Esophagus (tissue), 2 donors: Measurements from ENCODE around the gene NRGN. TPM values are rescaled to one million over a fixed set of nuclear protein-coding genes. Genes with fewer than 3 reads are reported as not detected.

ENCODE experiments used
- H3K27ac ChIP-seq, 2 donors: one replicate each; pipeline ENCODE4 v1.5.1; 2013; ENCODE audit warnings: low read depth in 2 of 2, mild to moderate bottlenecking in 2 of 2, inconsistent platforms in 1 of 2, low read length in 1 of 2, moderate library complexity in 1 of 2
- H3K27me3 ChIP-seq, 2 donors: one replicate each; pipeline ENCODE4 v1.6.1; 2013; ENCODE audit warnings: low read length in 2 of 2, control low read depth in 1 of 2, mild to moderate bottlenecking in 1 of 2; ENCODE audit not compliant: insufficient read depth in 2 of 2, control insufficient read depth in 1 of 2
- H3K36me3 ChIP-seq, 2 donors: one replicate each; pipeline ENCODE4 v1.6.1; 2013; ENCODE audit warnings: low read length in 1 of 2; ENCODE audit not compliant: control insufficient read depth in 2 of 2, insufficient read depth in 2 of 2
- H3K4me1 ChIP-seq, 2 donors: one replicate each; pipeline ENCODE4 v1.6.1; 2013; ENCODE audit warnings: low read length in 1 of 2; ENCODE audit not compliant: control insufficient read depth in 2 of 2, insufficient read depth in 2 of 2
- H3K4me3 ChIP-seq, 2 donors: one replicate each; pipeline ENCODE4 v1.5.1; 2013; ENCODE audit warnings: low read length in 2 of 2, mild to moderate bottlenecking in 2 of 2, low read depth in 1 of 2, moderate library complexity in 1 of 2
- H3K9me3 ChIP-seq, 2 donors: one replicate each; pipeline ENCODE4 v1.6.1; 2013; ENCODE audit warnings: mild to moderate bottlenecking in 2 of 2, low read depth in 1 of 2, low read length in 1 of 2, moderate library complexity in 1 of 2; ENCODE audit not compliant: control insufficient read depth in 2 of 2, insufficient read depth in 1 of 2
- WGBS, 2 donors: extraction: QIAGEN DNeasy Blood & Tissue Kit; methylation state at CpG; one replicate each; pipeline ENCODE4 v1.1.7; 2013; 5-methylcytosine and 5-hydroxymethylcytosine counted together
- polyA plus RNA-seq, 2 donors: library from polyadenylated mRNA; stranded (reverse); fragments of 200-250 nt; gene quantifications; one replicate each; pipeline ENCODE4 v1.2.3, GENCODE V29; 2013
- donor health status: healthy with polysubstance abuse.
- donor health status: Bipolar disorder and iron deficiency.

Gene NRGN
- polyA plus RNA-seq, 2 donors, result 1.6 to 3.1 TPM

DNA sequence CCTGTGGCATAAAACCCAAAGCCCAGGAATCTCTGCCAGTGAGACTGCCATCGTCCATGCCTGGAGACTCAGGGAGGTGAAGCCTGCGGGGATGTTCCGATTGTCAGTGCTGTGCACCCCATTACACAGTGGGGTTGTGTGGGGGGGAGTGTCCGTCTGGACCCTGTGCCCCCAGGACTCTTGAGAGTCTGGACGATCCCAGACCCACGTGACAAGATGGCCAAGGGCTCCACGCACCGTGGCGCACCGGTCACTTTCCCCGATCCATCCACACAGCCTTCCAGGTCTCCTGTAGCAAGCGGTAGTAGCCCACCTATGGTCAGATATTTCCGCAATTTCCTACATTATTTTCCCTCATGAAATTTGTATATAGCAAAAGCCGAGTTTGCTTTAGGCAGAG is 20.9 kb upstream of the NRGN start:
- Histone ChIP-seq H3K4me3 (no peak overlapping the region), H3K27ac (no peak overlapping the region), H3K9me3 (no peaks in the 10 kb centered on the region), H3K27me3 (peaks cover 0 to 4% of the 10 kb centered on the region in 2 donors), H3K4me1 (peaks cover 2 to 6% of the 10 kb centered on the region in 2 donors), H3K36me3 (no peaks in the 10 kb centered on the region)
- WGBS, 2 donors, result 52 to 61% methylated on average over 14 of the region's 14 CpGs

DNA sequence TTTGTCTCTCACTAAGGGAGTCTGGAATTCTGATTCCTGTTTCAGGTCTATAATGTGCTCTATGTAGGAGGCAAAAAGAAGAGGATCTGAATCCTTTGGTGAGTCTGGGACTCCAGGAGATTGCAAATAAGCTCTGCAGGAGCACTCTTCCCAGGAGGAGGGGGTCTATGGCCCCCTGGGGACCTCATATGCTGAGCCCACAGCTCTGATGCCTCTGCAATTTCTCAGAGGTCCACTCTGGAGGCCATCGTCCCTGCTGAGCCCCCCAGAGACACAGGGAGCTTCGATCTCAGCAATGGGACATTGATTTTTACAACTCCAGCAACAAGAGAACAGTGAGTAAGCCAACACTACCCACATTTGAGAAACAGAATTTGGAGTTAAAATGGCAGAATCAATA is 20.2 kb upstream of the NRGN start:
- Histone ChIP-seq H3K4me3 (no peak overlapping the region), H3K27ac (no peak overlapping the region), H3K27me3 (peaks cover 0 to 4% of the 10 kb centered on the region in 2 donors), H3K36me3 (no peaks in the 10 kb centered on the region), H3K9me3 (no peaks in the 10 kb centered on the region), H3K4me1 (peaks cover 2 to 6% of the 10 kb centered on the region in 2 donors)
- WGBS, 2 donors, result 53 to 59% methylated on average over 2 of the region's 2 CpGs

DNA sequence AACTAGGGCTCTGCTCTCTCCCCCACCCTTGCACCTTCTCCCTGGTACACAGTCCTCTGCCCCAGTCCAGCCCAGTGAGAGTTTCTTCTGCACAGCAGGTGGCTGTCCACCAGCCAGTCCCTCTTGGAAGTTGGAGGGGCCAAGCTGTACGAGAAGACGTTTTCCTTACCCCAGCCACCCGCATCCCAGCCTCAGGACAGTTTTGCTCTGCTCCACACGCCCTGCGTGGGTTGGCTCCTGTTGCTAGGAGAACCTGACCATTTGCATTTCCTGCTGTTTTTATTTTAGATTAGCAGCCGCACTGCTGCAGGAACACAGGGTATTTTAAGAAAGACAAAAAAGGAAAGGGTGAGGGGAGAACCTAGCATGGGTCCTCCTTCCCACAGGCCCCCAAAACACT is 17.6 kb upstream of the NRGN start:
- Histone ChIP-seq H3K36me3 (no peaks in the 10 kb centered on the region), H3K27ac (no peak overlapping the region), H3K4me1 (peaks cover 2 to 6% of the 10 kb centered on the region in 2 donors), H3K27me3 (peaks cover 0 to 4% of the 10 kb centered on the region in 2 donors), H3K9me3 (no peaks in the 10 kb centered on the region), H3K4me3 (no peak overlapping the region)
- WGBS, 2 donors, result 42 to 48% methylated on average over 6 of the region's 6 CpGs

DNA sequence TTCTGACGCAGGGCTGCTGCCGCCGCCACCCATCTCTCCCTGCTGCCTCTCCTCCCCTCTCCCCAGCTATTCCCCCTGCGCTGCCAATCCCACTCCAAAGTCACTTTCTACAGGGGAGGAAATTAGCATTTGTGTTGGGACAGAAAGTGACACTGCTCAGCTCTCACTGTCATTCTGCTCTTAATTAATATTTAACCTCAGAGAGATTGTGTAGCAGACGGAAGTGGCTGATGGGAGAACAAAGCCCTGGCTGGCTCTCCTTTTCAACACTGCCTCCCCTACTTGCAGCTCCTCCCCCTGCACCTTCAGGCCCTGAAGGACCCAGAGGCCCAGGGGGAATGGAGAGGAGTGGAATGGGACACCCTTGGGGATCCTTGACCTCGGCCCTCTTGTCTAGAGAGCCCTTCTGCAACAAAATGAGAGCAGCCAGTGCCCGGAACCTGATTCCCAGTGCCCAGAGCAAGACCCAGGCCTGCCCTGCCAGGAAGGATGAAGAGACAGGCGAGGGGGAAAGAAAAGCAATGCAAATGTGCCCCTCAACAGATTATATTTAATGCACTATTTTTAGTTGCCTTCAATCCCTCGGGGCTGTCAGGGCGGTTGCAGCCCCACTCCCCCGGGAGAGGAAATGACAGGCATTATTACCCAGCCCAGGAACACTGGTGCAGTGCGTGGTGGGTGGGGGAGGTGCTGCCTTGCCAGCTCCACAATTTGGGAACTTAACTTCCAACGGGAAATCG is 14.6 kb upstream of the NRGN start:
- 42 to 46% methylated on average over 14 of the region's 14 CpGs for WGBS, 2 donors

DNA sequence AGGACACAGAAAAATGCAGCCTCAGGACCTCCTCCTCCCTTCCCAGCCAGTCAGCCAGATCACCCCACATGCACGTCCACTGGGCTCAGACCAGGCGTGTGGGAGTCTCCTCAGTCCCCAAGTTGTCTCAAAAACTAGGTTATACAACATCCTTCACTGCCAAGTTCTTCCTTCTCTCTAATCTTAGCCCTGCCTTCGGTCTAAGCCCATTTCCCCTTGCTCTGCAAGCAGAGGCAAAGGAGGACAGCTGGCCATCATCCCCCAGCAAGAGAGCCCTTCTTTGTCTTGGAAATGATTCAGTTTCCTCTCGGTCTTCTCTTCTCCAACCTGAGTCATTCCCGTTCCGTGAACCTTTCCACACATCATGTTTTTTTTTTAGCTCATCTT is 14.0 kb upstream of the NRGN start:
- peaks cover 0 to 4% of the 10 kb centered on the region in 2 donors for H3K27me3 ChIP-seq
- H3K27ac ChIP-seq, result no peak overlapping the region
- 32 to 48% methylated on average over 6 of the region's 6 CpGs for WGBS, 2 donors
- no peaks in the 10 kb centered on the region for H3K9me3 ChIP-seq
- H3K4me3 ChIP-seq, result no peak overlapping the region
- H3K4me1 ChIP-seq, result no peaks in the 10 kb centered on the region
- H3K36me3 ChIP-seq, result no peaks in the 10 kb centered on the region

More for the DNA sequence above, 14.6 kb upstream of the NRGN start:
- H3K36me3 ChIP-seq, result no peaks in the 10 kb centered on the region
- H3K27ac ChIP-seq, result no peak overlapping the region
- no peaks in the 10 kb centered on the region for H3K4me1 ChIP-seq
- no peaks in the 10 kb centered on the region for H3K9me3 ChIP-seq
- H3K27me3 ChIP-seq, result peaks cover 0 to 4% of the 10 kb centered on the region in 2 donors
- H3K4me3 ChIP-seq, result no peak overlapping the region

DNA sequence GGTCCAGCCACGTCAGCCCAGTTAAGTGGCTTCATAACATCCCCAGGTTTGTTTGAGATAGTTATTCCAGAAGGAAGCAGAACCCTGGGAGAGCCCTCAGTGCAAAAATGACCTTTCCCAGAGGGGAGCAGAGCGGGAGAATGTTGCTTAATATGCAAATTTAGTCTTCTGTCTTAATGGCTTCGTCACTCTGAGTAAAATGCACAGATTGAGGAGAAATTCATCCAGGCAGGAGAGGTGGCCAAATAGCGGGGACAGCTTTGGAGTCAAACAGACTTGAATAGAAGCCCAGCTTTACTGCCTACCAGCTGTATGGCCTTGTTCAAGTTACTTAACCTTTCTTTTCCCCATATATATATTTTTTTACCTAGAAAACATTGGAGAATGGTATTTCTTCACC is 12.3 kb upstream of the NRGN start:
- Histone ChIP-seq H3K4me3 (no peak overlapping the region), H3K36me3 (no peaks in the 10 kb centered on the region), H3K9me3 (no peaks in the 10 kb centered on the region), H3K4me1 (no peaks in the 10 kb centered on the region), H3K27me3 (no peaks in the 10 kb centered on the region), H3K27ac (no peak overlapping the region)
- WGBS, 2 donors, result 86 to 87% methylated on average over 4 of the region's 4 CpGs

DNA sequence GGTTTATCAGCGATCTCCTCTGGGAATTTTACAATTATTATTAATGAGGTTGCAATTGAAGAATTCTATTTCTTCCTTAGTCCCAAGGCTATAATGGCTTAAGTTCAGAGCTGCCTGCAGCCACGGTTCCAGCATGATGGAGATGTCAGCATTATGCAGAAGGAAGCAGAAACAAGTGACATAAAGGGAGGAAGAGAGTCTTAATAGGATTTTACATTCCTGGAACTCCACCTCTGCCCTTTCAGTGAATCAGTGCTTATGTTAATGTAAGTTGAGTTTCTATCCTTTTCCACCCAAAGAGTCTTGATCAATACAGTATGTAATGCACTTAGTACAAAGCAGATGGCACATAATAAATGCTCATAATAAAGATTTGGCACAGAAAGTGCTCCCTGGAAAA is 11.6 kb upstream of the NRGN start:
- Histone ChIP-seq H3K4me3 (no peak overlapping the region), H3K4me1 (no peaks in the 10 kb centered on the region), H3K27me3 (no peaks in the 10 kb centered on the region), H3K27ac (no peak overlapping the region), H3K9me3 (no peaks in the 10 kb centered on the region), H3K36me3 (no peaks in the 10 kb centered on the region)
- 74 to 81% methylated on average over 2 of the region's 2 CpGs for WGBS, 2 donors

DNA sequence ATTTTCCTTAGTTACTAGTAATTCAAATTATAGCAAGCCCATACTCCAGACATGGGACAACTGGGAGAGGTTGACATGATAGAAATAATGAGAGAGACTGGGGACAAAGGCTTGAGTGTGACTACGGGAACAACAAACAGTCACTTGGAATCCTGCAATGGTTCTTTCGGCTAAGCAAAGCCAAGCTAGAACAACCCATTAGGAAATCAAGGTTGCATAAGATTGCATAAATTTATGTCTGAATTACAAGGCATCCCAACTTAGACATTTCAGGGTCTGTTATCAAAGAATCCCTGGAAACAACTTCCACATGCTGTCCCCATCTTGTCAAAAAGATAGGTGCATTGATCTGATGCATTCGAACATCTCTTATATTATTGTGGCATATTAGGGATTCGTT is 10.2 kb upstream of the NRGN start:
- Histone ChIP-seq H3K4me3 (no peak overlapping the region), H3K4me1 (no peaks in the 10 kb centered on the region), H3K27me3 (no peaks in the 10 kb centered on the region), H3K9me3 (no peaks in the 10 kb centered on the region), H3K36me3 (no peaks in the 10 kb centered on the region), H3K27ac (no peak overlapping the region)
- WGBS, 2 donors, result 88 to 90% methylated on average over 4 of the region's 4 CpGs

DNA sequence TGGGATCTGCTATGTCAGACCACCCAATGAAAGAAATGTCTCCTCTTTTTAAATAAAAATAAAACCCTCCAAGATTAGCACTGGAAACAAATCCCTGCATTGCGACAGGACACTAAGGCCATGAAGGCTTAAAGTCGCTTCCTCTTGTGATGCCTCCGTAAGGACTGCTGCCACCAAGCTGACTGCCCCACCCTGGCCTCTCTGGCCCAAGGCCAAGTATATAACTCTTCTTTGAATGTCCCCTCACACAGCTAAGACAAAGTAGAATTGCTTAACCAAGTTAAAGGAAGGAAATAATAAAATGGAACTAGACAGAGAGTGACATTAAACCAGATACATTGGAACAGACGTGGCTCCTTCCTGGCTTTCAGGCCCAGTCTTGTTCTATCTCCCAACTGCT is 7.5 kb upstream of the NRGN start:
- Histone ChIP-seq H3K4me1 (no peaks in the 10 kb centered on the region), H3K9me3 (no peaks in the 10 kb centered on the region), H3K4me3 (no peak overlapping the region), H3K27me3 (no peaks in the 10 kb centered on the region), H3K36me3 (no peaks in the 10 kb centered on the region), H3K27ac (no peak overlapping the region)
- 78 to 92% methylated on average over 4 of the region's 4 CpGs for WGBS, 2 donors

DNA sequence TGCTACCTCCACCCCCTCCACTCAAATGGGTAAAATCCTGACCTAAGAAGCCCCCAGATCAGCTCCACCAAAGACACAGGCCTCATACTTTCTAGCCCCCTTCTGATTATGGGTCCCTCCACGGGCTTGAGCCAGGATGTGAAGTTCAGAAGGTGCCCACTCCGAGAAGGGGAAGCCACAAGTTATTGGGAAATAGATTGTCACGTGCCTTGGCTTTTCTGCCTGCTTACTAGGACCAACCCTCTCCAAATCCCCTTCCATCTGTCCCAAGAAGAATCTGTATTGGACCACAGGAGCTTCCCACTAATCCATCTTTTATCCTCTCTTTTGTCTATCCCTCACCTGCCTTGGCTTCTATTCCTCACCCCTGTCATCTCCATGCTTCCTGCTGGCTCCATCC is 3.0 kb upstream of the NRGN start:
- Histone ChIP-seq H3K4me3 (no peak overlapping the region), H3K27me3 (peaks cover 0 to under 1% of the 10 kb centered on the region in 2 donors), H3K4me1 (peaks cover 0 to 5% of the 10 kb centered on the region in 2 donors), H3K36me3 (no peaks in the 10 kb centered on the region), H3K27ac (no peak overlapping the region), H3K9me3 (no peaks in the 10 kb centered on the region)
- 53 to 55% methylated on average over 3 of the region's 3 CpGs for WGBS, 2 donors
